Naive thymus-derived CD4-positive, alpha-beta T cell (primary cell): ENCODE data around the gene SLC16A7. TPM values are rescaled to one million over a fixed set of nuclear protein-coding genes. Genes with fewer than 3 reads are reported as not detected.
A peak's percentile ranks its signal among the peaks of the same experiment; 100 is the strongest.

Experiments
- ATAC-seq: fragments of 150-1000 bp; cut with Tn5 transposase; 2 replicates; pipeline ENCODE4 v1.10.0; 2021; ENCODE audit warnings: mild to moderate bottlenecking, moderate library complexity
- CTCF ChIA-PET: fragments of 350-600 bp; sonication (Branson Sonifier 250); formaldehyde crosslinking; loops from one replicate; lab custom pipeline; 2021; ENCODE audit warnings: antibody characterized with exemption; lab: Charles Lee
- POLR2A ChIA-PET: fragments of 350-600 bp; sonication (Branson Sonifier 250); formaldehyde crosslinking; loops from one replicate; lab custom pipeline; 2021; ENCODE audit warnings: antibody characterized with exemption, inconsistent platforms; lab: Charles Lee
- DNase-seq, 9 donors: peaks; one replicate each; pipeline versions ENCODE4 v3.0.0 to v3.0.0-alpha.2; 2020 to 2022; ENCODE audit warnings: mixed read lengths in 1 of 9
- H3K27ac ChIP-seq: one replicate; pipeline ENCODE4 v1.7.0; 2013; ENCODE audit warnings: mild to moderate bottlenecking, low read depth, low read length, moderate library complexity
- H3K27me3 ChIP-seq, 2 donors: one replicate each; pipeline ENCODE4 v1.7.0; 2013; ENCODE audit warnings: low read length in 2 of 2, mild to moderate bottlenecking in 2 of 2, moderate library complexity in 2 of 2; ENCODE audit not compliant: control insufficient read depth in 2 of 2, insufficient read depth in 2 of 2
- H3K36me3 ChIP-seq, 3 experiments: 1 replicate in 2 of 3; 2 replicates in 1 of 3; pipeline ENCODE4 v1.7.0; 2013; ENCODE audit warnings: low read length in 3 of 3, mild to moderate bottlenecking in 3 of 3, moderate library complexity in 1 of 3; ENCODE audit not compliant: insufficient read depth in 3 of 3, control insufficient read depth in 2 of 3
- H3K4me1 ChIP-seq, 2 donors: one replicate each; pipeline ENCODE4 v1.7.0; 2013; ENCODE audit warnings: low read length in 2 of 2, mild to moderate bottlenecking in 2 of 2, moderate library complexity in 1 of 2; ENCODE audit not compliant: control insufficient read depth in 2 of 2, insufficient read depth in 2 of 2
- H3K4me3 ChIP-seq: 2 replicates; pipeline ENCODE4 v1.7.0; 2013; ENCODE audit warnings: mild to moderate bottlenecking, low read length
- H3K9me3 ChIP-seq, 3 experiments: 1 replicate in 2 of 3; 2 replicates in 1 of 3; pipeline ENCODE4 v1.7.0; 2013; ENCODE audit warnings: low read length in 3 of 3; ENCODE audit not compliant: control insufficient read depth in 2 of 3
- H3K27ac Mint-ChIP-seq, 9 donors: one replicate each; pipeline ENCODE4 v1.8.0; 2020 to 2022; ENCODE audit warnings: mixed read lengths in 9 of 9, mild to moderate bottlenecking in 8 of 9, moderate library complexity in 5 of 9, inconsistent platforms in 2 of 9
- H3K27me3 Mint-ChIP-seq, 5 donors: one replicate each; pipeline ENCODE4 v1.8.0; 2021 to 2022; ENCODE audit warnings: mixed read lengths in 5 of 5, mild to moderate bottlenecking in 1 of 5
- H3K36me3 Mint-ChIP-seq, 5 donors: one replicate each; pipeline ENCODE4 v1.8.0; 2020 to 2022; ENCODE audit warnings: mixed read lengths in 5 of 5, mild to moderate bottlenecking in 3 of 5, inconsistent platforms in 1 of 5
- H3K4me1 Mint-ChIP-seq, 7 donors: one replicate each; pipeline ENCODE4 v1.8.0; 2020 to 2022; ENCODE audit warnings: mixed read lengths in 7 of 7, mild to moderate bottlenecking in 3 of 7, inconsistent platforms in 1 of 7
- H3K4me3 Mint-ChIP-seq, 10 donors: one replicate each; pipeline ENCODE4 v1.8.0; 2020 to 2022; ENCODE audit warnings: mild to moderate bottlenecking in 10 of 10, mixed read lengths in 10 of 10, moderate library complexity in 6 of 10, inconsistent platforms in 2 of 10
- H3K9me3 Mint-ChIP-seq, 11 donors: one replicate each; pipeline ENCODE4 v1.8.0; 2020 to 2022; ENCODE audit warnings: mixed read lengths in 11 of 11, mild to moderate bottlenecking in 4 of 11, inconsistent platforms in 1 of 11, moderate library complexity in 1 of 11
- intact Hi-C, 2 donors: fragments of 100-400 bp; cut with micrococcal nuclease; formaldehyde crosslinking; loops; one replicate each; pipeline ENCODE4 v1.15.1; 2023
- polyA plus RNA-seq, 2 donors: library from polyadenylated mRNA; unstranded; fragments of 300-500 nt; fragmentation: Illumina TruSeq; gene quantifications; one replicate each; pipeline ENCODE4 v1.2.3, GENCODE V29; 2021
- total RNA-seq, 6 experiments: library from RNA in 5 of 6; stranded (reverse) in 5 of 6; gene quantifications; 1 replicate in 5 of 6; 2 replicates in 1 of 6; pipeline ENCODE4 v1.2.3 and lab custom pipeline; 2021 to 2026

SLC16A7 gene
- total and polyA plus RNA-seq, 7 experiments from 2014 or later = 19.4 to 57.5 (median 38.9) TPM

- ChIA-PET CTCF (interaction anchor here (0.8 kb wide), 1 partner anchor 315 kb away, joined by 3 read pairs; no protein-coding TSS in a partner anchor), POLR2A (no interaction called here)
- no peak for DNase-seq
- no peaks in the 10 kb centered on the region for H3K27me3 Mint-ChIP-seq
- Histone ChIP-seq H3K36me3 (no peaks in the 10 kb centered on the region), H3K4me1 (no peaks in the 10 kb centered on the region), H3K9me3 (no peaks in the 10 kb centered on the region), H3K27me3 (no peaks in the 10 kb centered on the region), H3K27ac (no peak overlapping the region), H3K4me3 (no peak overlapping the region)
- peaks cover 0 to 14% (median 6%) of the 10 kb centered on the region in 7 donors for H3K4me1 Mint-ChIP-seq
- no peak overlapping the region for H3K4me3 Mint-ChIP-seq
- intact Hi-C loops = no loop called here
- peak overlapping the region in 1 of 9 donors; percentile 42 for H3K27ac Mint-ChIP-seq
- H3K36me3 Mint-ChIP-seq = peaks cover 0 to 35% (median 14%) of the 10 kb centered on the region in 5 donors
- peaks cover 0 to 4% (median 0%) of the 10 kb centered on the region in 11 donors for H3K9me3 Mint-ChIP-seq
- no peak for ATAC-seq
Observed at GRCh38 chr12:59761542-59761941, 165.7 kb downstream of the SLC16A7 start.

GRCh38 chr12:59763835-59764234 is 168.0 kb downstream of the SLC16A7 start:
- Histone ChIP-seq H3K4me1 (no peaks in the 10 kb centered on the region), H3K27me3 (no peaks in the 10 kb centered on the region), H3K4me3 (no peak overlapping the region), H3K27ac (no peak overlapping the region), H3K9me3 (no peaks in the 10 kb centered on the region), H3K36me3 (no peaks in the 10 kb centered on the region)
- POLR2A ChIA-PET = no interaction called here
- Mint-ChIP-seq H3K4me3 (peak overlapping the region in 1 of 10 donors; percentile 24), H3K27ac (peak overlapping the region in 1 of 9 donors; percentile 31), H3K4me1 (peaks cover 0 to 31% (median 23%) of the 10 kb centered on the region in 7 donors), H3K9me3 (peaks cover 0 to 4% (median 0%) of the 10 kb centered on the region in 11 donors), H3K36me3 (peaks cover 0 to 53% (median 32%) of the 10 kb centered on the region in 5 donors), H3K27me3 (no peaks in the 10 kb centered on the region)
- CTCF ChIA-PET = no interaction called here
- intact Hi-C loops = no loop called here
- ATAC-seq = no peak
- no peak for DNase-seq

GRCh38 chr12:59768031-59768430 is 172.2 kb downstream of the SLC16A7 start:
- CTCF ChIA-PET = no interaction called here
- DNase-seq = no peak
- H3K4me1 ChIP-seq = no peaks in the 10 kb centered on the region
- POLR2A ChIA-PET = no interaction called here
- no peaks in the 10 kb centered on the region for H3K36me3 ChIP-seq
- Mint-ChIP-seq H3K9me3 (peaks cover 0 to 4% (median 0%) of the 10 kb centered on the region in 11 donors), H3K27ac (peak overlapping the region in 3 of 9 donors; percentile 27 to 81 (median 43)), H3K27me3 (no peaks in the 10 kb centered on the region), H3K36me3 (peaks cover 0 to 50% (median 38%) of the 10 kb centered on the region in 5 donors), H3K4me3 (no peak overlapping the region), H3K4me1 (peaks cover 0 to 34% (median 25%) of the 10 kb centered on the region in 7 donors)
- no peaks in the 10 kb centered on the region for H3K27me3 ChIP-seq
- H3K9me3 ChIP-seq = no peaks in the 10 kb centered on the region
- H3K4me3 ChIP-seq = no peak overlapping the region
- no peak overlapping the region for H3K27ac ChIP-seq
- intact Hi-C loops = no loop called here
- ATAC-seq = no peak

- intact Hi-C loops = loop anchor here in 1 of 2 donors (5.0 kb wide), 1 partner anchor 183 kb away; the partner anchor contains the start of gene SLC16A7
- ATAC-seq = no peak
- Histone ChIP-seq H3K27ac (no peak overlapping the region), H3K36me3 (peaks cover 0 to 6% (median 0%) of the 10 kb centered on the region in 3 experiments), H3K9me3 (no peaks in the 10 kb centered on the region), H3K4me1 (no peaks in the 10 kb centered on the region), H3K4me3 (no peak overlapping the region), H3K27me3 (no peaks in the 10 kb centered on the region)
- H3K27me3 Mint-ChIP-seq = no peaks in the 10 kb centered on the region
- H3K36me3 Mint-ChIP-seq = peaks cover 4 to 50% (median 38%) of the 10 kb centered on the region in 5 donors
- H3K9me3 Mint-ChIP-seq = peaks cover 0 to 4% (median 0%) of the 10 kb centered on the region in 11 donors
- ChIA-PET CTCF (no interaction called here), POLR2A (no interaction called here)
- no peak overlapping the region for H3K27ac Mint-ChIP-seq
- DNase-seq = no peak
- no peaks in the 10 kb centered on the region for H3K4me1 Mint-ChIP-seq
- H3K4me3 Mint-ChIP-seq = no peak overlapping the region
Observed at GRCh38 chr12:59780605-59781135, 184.8 kb downstream of the SLC16A7 start.

GRCh38 chr12:59787610-59788009 is 191.8 kb downstream of the SLC16A7 start:
- H3K4me1 ChIP-seq = no peaks in the 10 kb centered on the region
- intact Hi-C loops = no loop called here
- no peaks in the 10 kb centered on the region for H3K27me3 Mint-ChIP-seq
- ChIA-PET CTCF (interaction anchor here (0.7 kb wide), 1 partner anchor 1664 kb away, joined by 3 read pairs; no protein-coding TSS in a partner anchor), POLR2A (no interaction called here)
- H3K27ac ChIP-seq = no peak overlapping the region
- no peak overlapping the region for H3K27ac Mint-ChIP-seq
- H3K27me3 ChIP-seq = no peaks in the 10 kb centered on the region
- no peak overlapping the region for H3K4me3 Mint-ChIP-seq
- peaks cover 0 to 6% (median 0%) of the 10 kb centered on the region in 3 experiments for H3K9me3 ChIP-seq
- H3K36me3 Mint-ChIP-seq = peaks cover 2 to 57% (median 40%) of the 10 kb centered on the region in 5 donors
- peaks cover 0 to 29% (median 4%) of the 10 kb centered on the region in 11 donors for H3K9me3 Mint-ChIP-seq
- no peak for DNase-seq
- no peak overlapping the region for H3K4me3 ChIP-seq
- no peak for ATAC-seq
- no peaks in the 10 kb centered on the region for H3K4me1 Mint-ChIP-seq
- H3K36me3 ChIP-seq = no peaks in the 10 kb centered on the region

- Mint-ChIP-seq H3K4me1 (no peaks in the 10 kb centered on the region), H3K27me3 (no peaks in the 10 kb centered on the region), H3K27ac (no peak overlapping the region), H3K36me3 (peaks cover 17 to 64% (median 45%) of the 10 kb centered on the region in 5 donors), H3K4me3 (no peak overlapping the region), H3K9me3 (peaks cover 13 to 69% (median 32%) of the 10 kb centered on the region in 11 donors)
- no peak overlapping the region for H3K4me3 ChIP-seq
- POLR2A ChIA-PET = no interaction called here
- ATAC-seq (no peak), DNase-seq (no peak)
- no peaks in the 10 kb centered on the region for H3K36me3 ChIP-seq
- CTCF ChIA-PET = no interaction called here
- intact Hi-C loops = no loop called here
- H3K9me3 ChIP-seq = peaks cover 0 to 32% (median 0%) of the 10 kb centered on the region in 3 experiments
- H3K27ac ChIP-seq = no peak overlapping the region
- H3K4me1 ChIP-seq = no peaks in the 10 kb centered on the region
- H3K27me3 ChIP-seq = no peaks in the 10 kb centered on the region
Observed at GRCh38 chr12:59792647-59793046, 196.8 kb downstream of the SLC16A7 start.
